NCI-H2196 treated with DMSO at 0.1 percent for 48 hours (cell line): Measurements from ENCODE around the gene ZFP62.
"Not testable (repeated sequence)": the region's sequence is repeated elsewhere in the genome, so short reads cannot be mapped to it uniquely, and the experiment has no call there.

Experiments
- DNase-seq: peaks from one replicate; lab custom pipeline; 2025; ENCODE audit not compliant: unreplicated experiment; lab: John Stamatoyannopoulos, UW

The ZFP62 gene

DNA sequence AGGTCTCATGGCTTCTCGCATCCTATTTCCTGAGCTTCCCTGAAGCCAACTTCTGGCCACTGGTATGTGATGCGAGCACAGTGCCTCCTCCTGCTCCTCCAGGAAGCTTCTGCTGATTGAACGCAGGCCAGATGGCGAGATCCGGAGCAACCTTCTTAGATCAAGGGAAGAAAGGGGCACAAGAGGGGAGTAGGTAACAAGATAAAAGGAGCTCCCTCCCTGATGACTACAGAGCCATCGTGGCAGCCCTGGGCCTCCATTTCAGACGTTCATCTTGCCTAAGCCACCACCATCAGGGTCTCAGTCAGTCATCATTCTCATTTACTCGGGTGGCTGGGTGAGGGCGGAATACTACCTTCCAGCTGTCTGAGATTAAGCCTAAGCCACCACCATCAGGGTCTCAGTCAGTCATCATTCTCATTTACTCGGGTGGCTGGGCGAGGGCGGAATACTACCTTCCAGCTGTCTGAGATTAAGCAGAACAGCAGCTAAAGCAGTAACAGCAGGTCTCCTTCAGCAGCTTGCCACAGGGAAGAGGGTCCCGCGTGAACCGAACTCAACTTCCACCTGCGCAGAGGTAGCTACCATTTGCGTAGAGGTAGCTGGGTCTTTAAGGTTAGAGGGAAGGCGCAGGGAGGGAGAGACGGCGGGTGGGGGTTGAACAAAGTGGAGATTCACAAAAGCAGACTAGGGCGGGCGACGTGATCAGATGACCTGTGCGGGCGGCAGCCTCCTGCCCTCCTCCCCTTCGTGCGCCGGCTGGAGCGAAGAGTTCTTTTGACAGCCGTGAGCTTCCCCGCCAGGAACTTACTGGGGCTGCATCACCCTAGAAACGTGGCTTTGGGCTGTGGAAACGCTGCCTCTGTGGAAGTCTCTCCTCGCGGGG is 30.6 kb downstream of the ZFP62 start:
- DNase-seq = peak; percentile 68

- DNase-seq = no peak
Observed at GRCh38 chr5:180829726-180830125, 31.4 kb downstream of the ZFP62 start.

DNA sequence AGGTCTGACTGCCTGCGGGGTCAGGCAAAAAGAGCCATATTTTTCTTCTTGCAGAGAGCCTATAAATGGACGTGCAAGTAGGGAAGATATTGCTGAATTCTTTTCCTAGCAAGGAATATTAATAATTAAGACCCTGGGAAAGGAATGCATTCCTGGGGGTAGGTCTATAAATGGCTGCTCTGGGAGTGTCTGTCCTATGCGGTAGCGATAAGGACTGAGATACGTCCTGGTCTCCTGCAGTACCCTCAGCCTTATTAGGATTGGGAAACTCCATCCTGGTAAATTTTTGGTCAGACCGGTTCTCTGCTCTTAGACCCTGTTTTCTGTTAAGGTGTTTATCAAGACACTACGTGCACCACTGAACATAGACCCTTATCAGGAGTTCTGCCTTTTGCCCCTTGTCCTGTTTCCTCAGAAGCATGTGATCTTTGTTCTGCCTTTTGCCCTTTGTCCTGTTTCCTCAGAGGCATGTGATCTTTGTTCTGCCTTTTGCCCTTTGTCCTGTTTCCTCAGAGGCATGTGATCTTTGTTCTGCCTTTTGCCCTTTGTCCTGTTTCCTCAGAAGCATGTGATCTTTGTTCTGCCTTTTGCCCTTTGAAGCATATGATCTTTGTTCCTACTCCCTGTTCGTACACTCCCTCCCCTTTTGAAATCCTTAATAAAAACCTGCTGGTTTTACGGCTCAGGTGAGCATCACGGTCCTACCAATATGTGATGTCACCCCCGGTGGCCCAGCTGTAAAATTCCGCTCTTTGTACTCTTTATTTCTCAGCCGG is 32.1 kb downstream of the ZFP62 start:
- DNase-seq = not testable (repeated sequence)

GRCh38 chr5:180827374-180827773 is 33.7 kb downstream of the ZFP62 start:
- not testable (repeated sequence) for DNase-seq

- DNase-seq = no peak
Observed at GRCh38 chr5:180825768-180826525, 35.1 kb downstream of the ZFP62 start.

DNA sequence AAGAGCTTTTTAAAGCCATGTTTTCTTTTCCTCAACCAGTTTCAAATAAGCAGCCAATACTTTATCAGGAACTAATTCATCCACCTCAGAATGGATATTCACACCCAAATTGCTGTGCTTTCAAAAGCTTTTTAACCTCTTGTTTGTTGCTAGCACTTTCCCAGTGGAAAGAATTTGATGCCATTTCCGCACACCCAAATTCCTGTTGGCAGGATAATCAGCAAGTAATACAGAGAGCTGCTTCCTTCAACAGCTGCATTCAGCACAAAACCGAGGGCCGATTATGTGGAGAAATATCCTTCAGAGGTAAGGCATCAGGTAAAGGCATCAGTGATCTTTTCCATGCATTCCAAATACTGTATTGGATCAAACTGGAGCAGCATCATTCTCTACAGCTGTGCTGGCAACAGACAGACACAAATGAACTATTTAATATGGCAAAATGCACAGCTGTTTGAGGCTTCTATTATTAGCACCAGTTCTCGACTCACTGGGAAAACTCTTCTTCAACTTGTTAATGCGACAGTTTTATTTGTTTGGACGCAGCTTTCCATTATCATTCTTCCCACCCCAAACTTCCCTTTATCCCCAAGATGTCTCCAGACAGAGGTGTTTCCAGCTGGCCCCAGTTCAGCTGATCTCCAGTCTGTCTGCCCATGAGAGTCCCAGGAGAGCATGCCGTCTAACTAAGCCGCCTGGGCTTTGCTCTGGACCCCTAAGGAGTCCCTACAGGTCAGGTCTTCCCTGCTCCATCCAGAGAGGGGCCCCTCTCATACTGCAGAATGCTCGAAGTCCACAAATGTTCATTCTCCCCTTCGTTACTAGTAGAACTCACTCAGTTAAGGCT is 36.2 kb downstream of the ZFP62 start:
- DNase-seq = no peak

DNA sequence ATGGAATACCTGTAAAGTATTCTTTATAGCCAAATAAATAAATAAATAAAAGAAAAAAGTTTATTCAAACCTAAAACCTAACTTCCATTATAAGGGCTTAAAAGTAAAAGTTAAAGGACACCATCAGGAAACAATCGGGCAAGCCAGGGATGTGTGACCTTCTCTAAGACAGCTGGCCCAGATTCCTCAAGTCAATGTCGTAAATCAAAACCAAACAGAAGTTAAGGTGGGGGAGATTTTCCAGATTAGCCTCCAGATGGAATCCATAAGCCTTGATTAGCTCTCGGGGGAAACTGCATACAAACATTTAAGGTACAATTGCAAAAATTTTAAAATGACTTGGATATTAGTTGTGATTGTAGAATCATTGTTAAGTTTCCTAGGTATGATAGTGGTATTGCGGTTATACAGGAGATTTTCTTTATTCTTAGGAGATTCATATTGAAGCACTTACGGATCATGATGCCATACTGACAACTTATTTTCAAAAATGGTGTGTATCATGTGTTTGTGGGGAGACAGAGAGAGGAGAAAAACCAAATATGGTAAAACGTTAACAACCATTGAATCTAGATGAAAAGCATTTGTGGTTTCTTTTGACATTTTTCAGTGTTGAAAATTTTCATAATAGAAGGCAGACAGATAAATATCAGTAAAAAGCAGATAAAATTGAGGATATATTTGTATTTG is 37.0 kb downstream of the ZFP62 start:
- no peak for DNase-seq

GRCh38 chr5:180823346-180823745 is 37.7 kb downstream of the ZFP62 start:
- DNase-seq = no peak

DNA sequence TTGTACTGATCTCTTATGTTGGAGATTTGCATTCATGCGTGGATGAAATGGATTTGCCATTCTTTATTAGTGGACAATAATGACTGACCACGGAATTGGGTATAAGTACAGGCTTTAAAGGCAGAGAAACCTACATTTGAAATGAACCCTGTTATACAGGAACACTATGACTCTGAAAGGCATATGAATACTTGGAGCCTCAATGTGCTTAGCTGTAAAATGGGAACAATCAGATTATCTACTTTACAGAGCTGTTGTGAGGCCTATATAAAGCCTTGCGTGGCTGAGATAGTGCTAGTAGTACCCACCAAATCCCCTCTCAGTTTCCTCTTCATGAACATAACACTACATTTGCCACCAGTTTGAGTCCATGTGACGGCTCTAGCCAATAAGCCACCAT is 39.5 kb downstream of the ZFP62 start:
- no peak for DNase-seq

DNA sequence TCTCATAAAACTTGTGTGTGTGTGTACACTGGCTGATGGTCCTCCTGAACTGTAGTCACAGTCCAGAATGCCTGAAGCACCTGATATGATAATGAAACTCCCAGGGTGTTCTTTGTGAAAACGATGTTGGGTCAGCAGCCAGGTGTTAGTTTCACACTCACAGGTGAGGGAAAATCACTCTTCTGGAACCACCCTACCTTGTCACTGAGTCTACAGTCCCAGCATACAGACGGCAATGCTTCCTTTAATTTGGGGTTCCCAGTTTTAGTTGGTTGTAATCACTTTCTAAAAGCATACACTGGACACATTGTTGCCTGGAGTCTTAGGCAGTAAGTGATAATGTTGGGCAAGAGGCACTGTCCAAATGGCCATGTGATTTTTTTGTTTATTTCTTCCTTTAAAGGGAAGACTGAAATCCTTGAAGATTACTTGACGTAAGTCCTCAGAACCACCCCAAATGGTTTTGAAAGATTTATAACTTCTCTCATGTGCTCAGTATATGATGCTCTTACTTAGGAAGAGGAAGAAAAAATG is 40.2 kb downstream of the ZFP62 start:
- DNase-seq = no peak

DNA sequence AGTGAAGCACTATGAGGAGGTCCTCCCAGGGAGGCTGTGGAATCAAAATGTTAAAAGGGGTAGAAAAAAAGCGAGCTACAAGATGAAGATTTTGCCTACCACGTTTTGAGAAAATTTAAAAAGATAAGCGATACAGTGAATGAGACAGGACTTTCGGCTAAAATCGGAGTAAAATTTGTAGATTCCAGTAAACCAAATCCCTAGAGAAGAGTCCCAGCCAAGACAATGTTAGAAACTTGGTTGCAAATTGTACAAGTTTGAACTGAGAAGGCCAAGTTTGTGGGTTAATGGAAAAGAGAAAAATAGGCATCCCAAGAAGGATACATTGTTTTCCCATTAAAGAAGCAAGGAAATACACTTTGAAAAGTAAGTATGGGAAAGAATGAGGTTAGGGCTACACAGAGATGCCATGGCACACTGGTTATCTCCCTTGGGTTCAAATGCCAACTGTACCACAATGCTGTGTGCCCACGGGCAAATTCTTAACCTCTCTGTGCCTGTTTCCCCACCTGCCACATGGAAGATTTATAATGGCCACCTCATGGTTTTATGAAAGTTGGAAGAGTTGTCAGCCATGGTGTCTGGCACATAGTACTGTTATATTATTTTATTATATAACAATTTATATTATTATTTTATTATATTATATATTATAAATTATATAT is 42.3 kb downstream of the ZFP62 start:
- no peak for DNase-seq

DNA sequence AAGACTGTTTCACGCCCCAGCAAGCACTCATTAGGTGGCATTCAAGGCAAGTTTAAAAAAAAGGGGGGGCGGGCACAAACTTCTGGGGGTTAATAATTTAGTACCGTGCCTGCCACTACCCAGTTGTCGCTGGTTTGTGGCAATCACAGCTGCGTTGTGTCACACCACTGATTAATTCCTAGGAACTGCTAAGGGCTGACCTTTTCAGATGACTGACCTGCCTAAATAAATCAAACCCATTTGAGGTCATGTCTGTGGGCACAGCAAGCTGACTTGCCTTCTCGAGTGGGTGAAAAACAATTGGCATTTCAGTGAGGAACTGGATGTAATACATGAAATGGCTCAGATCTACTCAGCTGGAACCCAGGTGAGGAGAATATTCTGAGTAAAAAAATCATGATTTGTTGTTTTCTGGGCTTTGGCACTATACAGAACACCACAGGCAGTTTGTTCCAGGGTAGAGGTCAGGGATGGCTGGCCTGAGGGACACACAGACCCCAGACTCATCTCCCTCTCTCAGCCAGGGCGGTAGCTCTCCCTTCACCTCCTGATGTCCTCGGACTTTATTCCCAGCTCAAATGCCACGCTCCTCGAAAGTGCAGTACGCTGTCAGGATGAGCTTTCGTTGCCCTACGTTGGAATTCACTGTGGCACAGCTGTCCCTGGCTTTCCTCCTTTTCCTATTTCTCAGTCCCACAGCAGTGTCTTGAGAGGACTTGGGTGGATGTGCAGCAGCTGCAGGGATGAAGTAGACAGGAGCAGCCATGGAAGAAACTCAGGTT is 43.0 kb downstream of the ZFP62 start:
- DNase-seq = no peak

DNA sequence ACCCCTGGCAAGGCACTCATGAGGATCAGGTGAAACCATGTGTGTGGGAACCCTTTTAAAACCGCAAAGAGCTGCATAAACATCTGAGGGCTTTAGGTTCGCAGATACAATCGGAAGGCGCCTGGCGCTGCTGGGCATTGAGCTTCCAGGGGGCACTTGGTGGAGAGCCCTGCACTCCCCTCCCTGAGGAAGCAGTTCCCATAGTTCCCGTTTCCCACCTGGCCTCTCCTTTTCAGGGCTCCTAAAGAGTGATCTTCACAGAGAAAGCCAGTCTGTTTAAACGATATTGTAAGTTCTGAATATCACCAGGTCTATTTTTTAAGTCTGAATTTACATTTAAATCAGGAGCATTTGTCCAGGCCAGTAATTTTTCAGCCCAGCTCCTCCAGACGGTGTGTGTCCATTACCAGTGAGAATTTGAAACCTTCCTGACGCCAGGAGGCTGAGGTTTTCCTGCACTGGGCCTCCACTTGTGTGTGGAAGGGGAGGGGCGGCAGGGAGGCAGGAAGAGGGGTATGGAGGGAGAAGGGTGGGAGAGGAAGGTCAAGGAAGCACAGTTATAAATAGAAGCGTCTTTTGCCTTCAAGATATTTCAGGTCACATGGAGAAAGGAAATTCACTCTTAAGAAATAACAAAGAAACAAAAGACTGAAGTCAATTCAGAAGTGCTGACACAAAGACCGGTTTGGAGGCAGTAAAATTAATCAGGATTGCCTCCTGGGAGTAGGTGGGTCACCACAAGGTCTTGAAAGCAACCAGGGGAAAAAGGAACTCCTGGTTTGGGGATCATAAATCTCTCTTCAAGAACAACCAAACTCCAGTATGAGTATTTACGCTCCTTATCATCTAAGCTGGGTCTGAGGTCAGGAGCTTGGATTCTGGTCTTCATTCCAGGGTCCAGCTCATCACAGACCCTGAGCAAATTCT is 44.2 kb downstream of the ZFP62 start:
- no peak for DNase-seq

- no peak for DNase-seq
Observed at GRCh38 chr5:180815293-180815917, 45.7 kb downstream of the ZFP62 start.

DNA sequence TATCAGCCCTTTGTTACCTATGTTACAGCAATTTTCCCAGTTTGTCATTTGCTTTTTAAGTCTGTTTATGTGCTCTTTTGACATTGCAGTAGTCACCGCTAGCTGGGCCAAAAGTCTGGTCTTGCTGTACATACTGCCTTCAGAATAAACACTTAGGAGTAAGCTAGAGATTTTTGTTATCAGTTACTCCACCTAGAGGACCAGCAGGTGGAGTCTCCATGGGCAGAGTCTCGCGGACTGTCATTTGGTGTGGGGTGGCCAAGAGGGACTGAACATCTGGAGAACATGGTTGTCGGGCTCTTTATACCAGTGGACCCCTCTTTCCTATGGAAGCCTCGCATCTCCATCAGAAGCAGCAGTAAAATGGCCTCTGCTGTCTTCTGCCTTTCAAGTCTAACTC is 47.7 kb downstream of the ZFP62 start:
- no peak for DNase-seq

DNA sequence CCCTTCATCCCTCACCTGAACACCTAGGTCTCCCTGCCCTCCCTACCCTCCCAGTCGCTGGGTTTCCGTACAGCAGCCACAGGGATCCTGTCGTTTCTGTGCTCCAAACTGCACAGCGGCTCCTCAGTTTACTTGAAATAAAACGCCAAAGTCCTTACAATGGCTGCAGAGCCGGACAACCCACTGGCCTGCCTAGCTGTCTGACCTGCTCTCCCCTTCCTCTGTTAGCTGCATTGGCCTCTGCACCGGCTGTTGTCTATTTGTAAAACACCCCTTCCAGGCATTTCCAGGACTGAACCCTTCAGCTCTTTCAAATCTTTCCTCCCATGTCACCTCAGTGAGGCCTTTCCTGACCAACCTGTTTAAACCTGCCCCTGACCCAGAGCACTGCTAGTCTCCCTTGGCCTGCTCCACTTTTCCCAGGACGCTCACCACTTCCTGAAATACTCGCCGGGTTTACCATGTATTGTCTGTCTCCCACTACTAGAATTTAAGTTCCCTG is 49.4 kb downstream of the ZFP62 start:
- DNase-seq = no peak
